Gastrocnemius medialis (tissue), 4 donors: ENCODE data around the gene BCAP31. TPM values are rescaled to one million over a fixed set of nuclear protein-coding genes. Genes with fewer than 3 reads are reported as not detected.

Experiments
- ATAC-seq, 2 donors: fragments of 150-250 bp; one replicate each; pipeline ENCODE4 v1.9.1; 2016
- DNase-seq, 2 donors: peaks; one replicate each; pipeline ENCODE4 v3.0.0-alpha.2; 2019
- H3K27ac ChIP-seq, 4 donors: fragments of 200-600 bp; sonication (generic); 1 replicate in 1 of 4; 2 replicates in 3 of 4; pipeline ENCODE4 v1.5.1; 2016 to 2018; ENCODE audit warnings: mild to moderate bottlenecking in 2 of 4, moderate library complexity in 1 of 4
- H3K27me3 ChIP-seq, 3 donors: fragments of 200-600 bp; sonication (generic) in 2 of 3; 1 replicate in 1 of 3; 2 replicates in 2 of 3; pipeline versions ENCODE4 v1.5.1 to v1.6.0; 2016 to 2019; ENCODE audit warnings: mild to moderate bottlenecking in 1 of 3, moderate library complexity in 1 of 3
- H3K36me3 ChIP-seq, 2 donors: fragments of 200-600 bp; sonication (generic) in 1 of 2; one replicate each; pipeline ENCODE4 v1.5.1; 2017 to 2018
- H3K4me1 ChIP-seq, 2 donors: fragments of 200-600 bp; sonication (generic) in 1 of 2; one replicate each; pipeline ENCODE4 v1.5.1; 2016 to 2017; ENCODE audit warnings: mild to moderate bottlenecking in 2 of 2
- H3K4me3 ChIP-seq, 4 donors: fragments of 200-600 bp; sonication (generic) in 3 of 4; 1 replicate in 1 of 4; 2 replicates in 3 of 4; pipeline ENCODE4 v1.5.1; 2016 to 2019; ENCODE audit warnings: mild to moderate bottlenecking in 2 of 4
- H3K9me3 ChIP-seq, 3 donors: fragments of 200-600 bp; sonication (generic) in 2 of 3; 1 replicate in 1 of 3; 2 replicates in 2 of 3; pipeline ENCODE4 v1.5.1; 2016 to 2019
- POLR2A ChIP-seq, 2 donors: fragments of 450-650 bp; IDR thresholded peaks; one replicate each; pipeline ENCODE4 v1.6.1; 2017; ENCODE audit warnings: antibody characterized with exemption in 2 of 2, mild to moderate bottlenecking in 2 of 2, moderate library complexity in 2 of 2
- in situ Hi-C, 4 donors: fragments of 200-750 bp; cut with MboI; loops; one replicate each; pipeline versions ENCODE4 v1.15.0 to v1.8.0; 2017; ENCODE audit warnings: low sequenced_read_pairs in 4 of 4
- intact Hi-C: fragments of 100-400 bp; cut with DNase I; formaldehyde crosslinking; loops from one replicate; pipeline ENCODE4 v1.15.1; 2023; ENCODE audit warnings: low total_unique reads
- total RNA-seq, 4 donors: library from RNA; depleted of rRNA; stranded (reverse); fragments of >200 nt; gene quantifications; one replicate each; pipeline versions ENCODE4 v1.1.0 to v1.2.3, GENCODE V29; 2016
- TF ChIP-seq, protein P1 (sequence below), 5 experiments: fragments of 450-650 bp in 3 of 5; fragments of 200-600 bp in 2 of 5; sonication (generic) in 2 of 5; IDR thresholded peaks in 4 of 5; conservative IDR thresholded peaks in 1 of 5; 1 replicate in 4 of 5; 2 replicates in 1 of 5; pipeline ENCODE4 v1.5.1; 2016 to 2019; ENCODE audit warnings: antibody characterized with exemption in 5 of 5, mild to moderate bottlenecking in 3 of 5, moderate library complexity in 3 of 5

The BCAP31 gene
- total RNA-seq, 4 donors from 2014 or later = 41.5 to 91.9 (median 48.3) TPM

DNA sequence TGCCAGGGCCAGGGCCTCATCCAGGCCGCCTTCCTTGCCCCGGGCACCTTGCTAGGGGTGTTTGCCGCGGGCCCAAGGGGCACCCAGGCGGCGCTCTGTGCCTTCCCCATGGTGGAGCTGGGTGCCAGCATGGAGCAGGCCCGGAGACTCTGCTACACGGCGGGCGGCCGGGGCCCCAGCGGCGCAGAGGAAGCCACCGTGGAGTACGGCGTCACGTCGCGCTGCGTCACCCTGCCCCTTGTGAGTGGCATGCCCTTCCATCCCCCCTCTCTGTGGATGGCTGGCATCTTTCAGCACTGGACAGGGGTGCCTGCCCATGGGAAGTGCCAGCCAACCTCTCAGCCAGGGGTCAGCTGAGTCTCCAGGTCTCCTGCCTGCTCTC lies 43.5 kb upstream of the BCAP31 start:
- ATAC-seq (no peak), DNase-seq (no peak)
- intact Hi-C loops (no loop called here), in situ Hi-C loops (no loop called here)
- no peaks in the 10 kb centered on the region for H3K36me3 ChIP-seq
- no peaks in the 10 kb centered on the region for H3K4me1 ChIP-seq
- TF ChIP-seq, protein P1, sequence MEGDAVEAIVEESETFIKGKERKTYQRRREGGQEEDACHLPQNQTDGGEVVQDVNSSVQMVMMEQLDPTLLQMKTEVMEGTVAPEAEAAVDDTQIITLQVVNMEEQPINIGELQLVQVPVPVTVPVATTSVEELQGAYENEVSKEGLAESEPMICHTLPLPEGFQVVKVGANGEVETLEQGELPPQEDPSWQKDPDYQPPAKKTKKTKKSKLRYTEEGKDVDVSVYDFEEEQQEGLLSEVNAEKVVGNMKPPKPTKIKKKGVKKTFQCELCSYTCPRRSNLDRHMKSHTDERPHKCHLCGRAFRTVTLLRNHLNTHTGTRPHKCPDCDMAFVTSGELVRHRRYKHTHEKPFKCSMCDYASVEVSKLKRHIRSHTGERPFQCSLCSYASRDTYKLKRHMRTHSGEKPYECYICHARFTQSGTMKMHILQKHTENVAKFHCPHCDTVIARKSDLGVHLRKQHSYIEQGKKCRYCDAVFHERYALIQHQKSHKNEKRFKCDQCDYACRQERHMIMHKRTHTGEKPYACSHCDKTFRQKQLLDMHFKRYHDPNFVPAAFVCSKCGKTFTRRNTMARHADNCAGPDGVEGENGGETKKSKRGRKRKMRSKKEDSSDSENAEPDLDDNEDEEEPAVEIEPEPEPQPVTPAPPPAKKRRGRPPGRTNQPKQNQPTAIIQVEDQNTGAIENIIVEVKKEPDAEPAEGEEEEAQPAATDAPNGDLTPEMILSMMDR (IDR thresholded peaks at IDR 0.05 in 4 of 5, conservative IDR thresholded peaks at IDR 0.05 in 1 of 5) = no peak
- no peak for TF ChIP-seq POLR2A (IDR thresholded peaks at IDR 0.05)
- H3K27me3 ChIP-seq = no peaks in the 10 kb centered on the region
- H3K27ac ChIP-seq = no peak overlapping the region
- no peaks in the 10 kb centered on the region for H3K9me3 ChIP-seq
- no peak overlapping the region for H3K4me3 ChIP-seq

DNA sequence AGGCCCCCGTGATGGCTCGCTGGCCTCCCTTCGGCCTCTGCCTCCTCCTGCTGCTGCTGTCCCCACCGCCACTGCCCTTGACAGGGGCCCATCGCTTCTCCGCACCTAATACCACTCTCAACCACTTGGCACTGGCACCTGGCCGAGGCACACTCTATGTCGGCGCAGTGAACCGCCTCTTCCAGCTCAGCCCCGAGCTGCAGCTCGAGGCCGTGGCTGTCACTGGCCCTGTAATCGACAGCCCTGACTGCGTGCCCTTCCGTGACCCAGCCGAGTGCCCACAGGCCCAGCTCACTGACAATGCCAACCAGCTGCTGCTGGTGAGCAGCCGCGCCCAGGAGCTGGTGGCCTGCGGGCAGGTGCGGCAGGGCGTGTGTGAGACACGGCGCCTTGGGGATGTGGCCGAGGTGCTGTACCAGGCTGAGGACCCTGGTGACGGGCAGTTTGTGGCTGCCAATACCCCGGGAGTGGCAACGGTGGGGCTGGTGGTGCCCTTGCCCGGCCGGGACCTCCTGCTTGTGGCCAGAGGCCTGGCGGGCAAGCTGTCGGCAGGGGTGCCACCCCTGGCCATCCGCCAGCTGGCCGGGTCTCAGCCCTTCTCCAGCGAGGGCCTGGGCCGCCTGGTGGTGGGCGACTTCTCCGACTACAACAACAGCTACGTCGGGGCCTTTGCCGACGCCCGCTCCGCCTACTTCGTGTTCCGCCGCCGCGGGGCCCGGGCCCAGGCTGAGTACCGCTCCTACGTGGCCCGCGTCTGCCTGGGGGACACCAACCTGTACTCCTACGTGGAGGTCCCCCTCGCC lies 42.9 kb upstream of the BCAP31 start:
- intact Hi-C loops = no loop called here
- ATAC-seq (peak in 1 of 2 donors; percentile 19), DNase-seq (peak in 1 of 2 donors; percentile 31)
- TF ChIP-seq, protein P1 (IDR thresholded peaks at IDR 0.05 in 4 of 5, conservative IDR thresholded peaks at IDR 0.05 in 1 of 5) = no peak
- TF ChIP-seq POLR2A (IDR thresholded peaks at IDR 0.05) = no peak
- no peak overlapping the region for H3K27ac ChIP-seq
- no peaks in the 10 kb centered on the region for H3K4me1 ChIP-seq
- H3K4me3 ChIP-seq = no peak overlapping the region
- H3K36me3 ChIP-seq = no peaks in the 10 kb centered on the region
- H3K27me3 ChIP-seq = no peaks in the 10 kb centered on the region
- in situ Hi-C loops = no loop called here
- no peaks in the 10 kb centered on the region for H3K9me3 ChIP-seq

DNA sequence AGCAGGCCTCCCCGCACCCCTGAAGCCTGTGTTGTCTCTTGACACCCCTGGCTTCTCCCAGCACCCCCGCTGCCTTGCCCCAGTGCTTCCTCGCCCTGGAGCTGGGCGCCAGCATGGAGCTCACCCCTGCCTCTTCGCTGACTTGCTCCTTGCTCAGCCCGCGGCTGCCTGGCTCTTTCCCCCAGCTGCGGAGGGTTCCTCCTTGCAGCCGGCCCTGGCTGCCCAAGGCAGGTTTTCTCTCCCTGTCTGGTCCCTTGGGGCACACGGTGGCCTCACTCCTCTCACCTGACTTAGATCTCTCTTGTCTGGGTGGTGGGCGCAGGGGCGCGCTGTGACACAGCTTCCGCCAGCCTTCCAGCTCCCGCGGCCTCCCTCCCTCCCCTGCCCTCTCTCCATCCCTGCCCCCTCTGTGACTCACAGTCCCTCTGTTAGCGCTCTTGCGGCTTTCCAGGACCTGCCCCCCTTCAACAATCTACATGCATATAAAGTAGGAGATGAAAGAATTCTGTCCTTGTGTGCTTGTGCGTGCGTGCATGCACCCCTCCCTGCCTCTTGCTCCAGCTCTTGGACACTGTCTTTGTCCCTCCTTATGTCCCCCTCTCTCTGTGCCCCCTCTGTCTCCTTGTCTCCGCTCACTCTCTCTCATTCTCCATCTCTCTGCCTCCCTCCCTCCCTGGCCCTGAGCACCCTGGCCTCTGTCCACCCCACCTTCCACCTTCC lies 42.1 kb upstream of the BCAP31 start:
- TF ChIP-seq, protein P1 (IDR thresholded peaks at IDR 0.05 in 4 of 5, conservative IDR thresholded peaks at IDR 0.05 in 1 of 5) = no peak
- no peak for TF ChIP-seq POLR2A (IDR thresholded peaks at IDR 0.05)
- intact Hi-C loops (no loop called here), in situ Hi-C loops (no loop called here)
- ATAC-seq (no peak), DNase-seq (no peak)
- Histone ChIP-seq H3K27me3 (no peaks in the 10 kb centered on the region), H3K9me3 (no peaks in the 10 kb centered on the region), H3K36me3 (no peaks in the 10 kb centered on the region), H3K4me3 (no peak overlapping the region), H3K27ac (no peak overlapping the region), H3K4me1 (no peaks in the 10 kb centered on the region)

DNA sequence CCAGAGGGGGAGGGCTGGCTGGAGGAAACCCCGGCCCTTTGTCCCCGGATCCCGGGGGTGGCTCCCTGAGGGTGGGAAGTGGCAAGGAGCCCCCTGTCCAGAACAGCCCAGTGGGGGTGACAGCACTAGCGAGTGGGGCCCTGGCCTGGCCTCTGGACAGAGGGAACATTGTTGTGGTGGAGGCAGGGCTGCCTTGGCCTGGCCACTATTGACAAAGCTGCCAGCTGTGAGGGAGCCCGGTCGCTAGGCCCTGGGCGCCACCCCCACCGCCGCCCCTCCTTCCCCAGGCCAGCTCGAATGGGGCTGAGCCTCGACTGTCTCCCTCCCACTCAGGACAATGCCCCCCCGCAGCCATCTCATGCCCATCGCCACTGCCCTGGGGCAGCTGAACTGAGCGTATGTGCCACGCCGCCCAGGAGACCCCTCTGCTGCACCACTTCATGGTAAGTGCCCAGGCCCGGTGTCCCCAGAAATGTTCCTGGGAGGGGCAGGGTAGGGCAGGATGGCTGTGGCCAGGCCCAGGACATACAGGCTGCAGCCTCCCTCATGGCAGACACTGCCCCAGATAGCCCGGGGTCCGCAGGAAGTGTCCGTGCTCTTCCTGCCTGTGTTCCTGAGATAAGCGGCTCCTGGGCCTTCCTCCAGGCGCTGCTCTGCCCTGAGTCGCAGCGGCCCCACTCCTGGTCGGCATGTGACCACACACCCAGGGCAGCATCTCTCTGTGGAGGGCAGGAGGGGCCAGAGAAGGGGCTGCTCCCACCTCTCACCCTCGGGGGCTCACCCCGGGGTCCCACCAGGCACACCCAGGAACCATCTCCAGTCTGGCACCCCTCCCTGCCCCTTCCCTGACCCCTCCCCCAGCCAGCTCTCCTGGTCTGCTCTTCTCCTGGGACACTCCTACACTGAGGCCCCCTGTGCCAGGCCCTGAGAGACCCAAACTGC lies 41.2 kb upstream of the BCAP31 start:
- DNase-seq (no peak), ATAC-seq (no peak)
- Histone ChIP-seq H3K9me3 (no peaks in the 10 kb centered on the region), H3K4me3 (no peak overlapping the region), H3K27me3 (no peaks in the 10 kb centered on the region), H3K27ac (no peak overlapping the region), H3K36me3 (no peaks in the 10 kb centered on the region), H3K4me1 (no peaks in the 10 kb centered on the region)
- intact Hi-C loops = loop anchor here (2.0 kb wide), 1 partner anchor 187 kb away; no protein-coding TSS in a partner anchor
- no peak for TF ChIP-seq POLR2A (IDR thresholded peaks at IDR 0.05)
- TF ChIP-seq, protein P1 (IDR thresholded peaks at IDR 0.05 in 4 of 5, conservative IDR thresholded peaks at IDR 0.05 in 1 of 5) = no peak
- in situ Hi-C loops = no loop called here
